Measurements from ENCODE around the gene CHPF.

The CHPF gene

GRCh38 chr2:219510512-219511135, 33.0 kb downstream of the CHPF start:
- peak; percentile 83 for DNase-seq

DNA sequence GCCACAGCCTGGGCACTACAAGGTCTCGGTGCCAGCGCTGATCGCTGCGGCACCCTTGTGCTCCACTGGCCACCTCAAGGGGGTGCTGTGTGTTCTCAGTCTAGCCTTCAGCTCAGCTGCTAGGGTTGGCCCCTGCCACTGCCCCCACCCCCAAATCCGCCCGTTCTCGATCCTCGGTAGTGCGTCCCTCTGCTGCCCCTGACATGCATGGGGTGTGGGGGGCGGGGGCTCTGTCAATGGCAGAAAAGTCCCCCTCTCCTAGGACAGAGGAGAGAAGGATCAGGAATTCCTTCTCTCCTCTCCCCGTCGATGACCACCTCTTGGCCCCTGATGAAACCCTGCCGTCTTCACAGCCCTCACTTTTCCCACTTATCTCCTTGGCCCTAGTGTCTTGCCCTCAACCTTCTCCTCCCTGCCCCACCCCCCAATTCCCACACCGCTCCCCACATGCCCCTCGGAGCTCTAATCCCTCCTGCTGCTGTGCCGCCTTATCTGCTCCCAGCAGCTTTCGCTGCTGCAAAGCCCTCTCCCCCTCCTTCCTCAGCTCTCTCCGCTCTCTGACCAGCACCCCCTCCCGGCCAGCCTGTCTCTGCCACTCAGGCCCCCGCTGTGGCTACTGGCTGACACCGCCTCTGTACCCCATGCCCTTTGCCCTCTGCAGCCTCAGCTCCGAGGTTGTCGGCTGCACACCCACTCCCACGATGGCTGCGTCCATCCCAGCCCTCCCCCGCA, 33.7 kb downstream of the CHPF start:
- peak; percentile 98 for DNase-seq

- DNase-seq = peak; percentile 69
These were observed 34.4 kb downstream of the CHPF start for GRCh38 chr2:219508971-219509779.

DNA sequence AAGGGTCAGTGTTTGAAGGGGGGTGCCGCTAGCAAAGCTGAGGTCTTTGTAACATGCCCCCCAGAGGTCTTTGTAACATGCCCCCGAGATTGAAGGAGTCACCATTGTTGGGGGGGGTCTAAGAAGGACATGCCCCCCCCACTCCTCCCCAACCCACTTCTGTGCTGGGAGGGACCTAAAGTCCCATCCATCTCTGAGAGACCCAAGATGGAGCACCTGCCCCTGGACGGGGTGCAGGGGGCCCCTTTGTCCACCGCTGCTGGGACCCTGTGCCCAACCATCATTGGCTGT, 35.2 kb downstream of the CHPF start:
- no peak for DNase-seq

DNA sequence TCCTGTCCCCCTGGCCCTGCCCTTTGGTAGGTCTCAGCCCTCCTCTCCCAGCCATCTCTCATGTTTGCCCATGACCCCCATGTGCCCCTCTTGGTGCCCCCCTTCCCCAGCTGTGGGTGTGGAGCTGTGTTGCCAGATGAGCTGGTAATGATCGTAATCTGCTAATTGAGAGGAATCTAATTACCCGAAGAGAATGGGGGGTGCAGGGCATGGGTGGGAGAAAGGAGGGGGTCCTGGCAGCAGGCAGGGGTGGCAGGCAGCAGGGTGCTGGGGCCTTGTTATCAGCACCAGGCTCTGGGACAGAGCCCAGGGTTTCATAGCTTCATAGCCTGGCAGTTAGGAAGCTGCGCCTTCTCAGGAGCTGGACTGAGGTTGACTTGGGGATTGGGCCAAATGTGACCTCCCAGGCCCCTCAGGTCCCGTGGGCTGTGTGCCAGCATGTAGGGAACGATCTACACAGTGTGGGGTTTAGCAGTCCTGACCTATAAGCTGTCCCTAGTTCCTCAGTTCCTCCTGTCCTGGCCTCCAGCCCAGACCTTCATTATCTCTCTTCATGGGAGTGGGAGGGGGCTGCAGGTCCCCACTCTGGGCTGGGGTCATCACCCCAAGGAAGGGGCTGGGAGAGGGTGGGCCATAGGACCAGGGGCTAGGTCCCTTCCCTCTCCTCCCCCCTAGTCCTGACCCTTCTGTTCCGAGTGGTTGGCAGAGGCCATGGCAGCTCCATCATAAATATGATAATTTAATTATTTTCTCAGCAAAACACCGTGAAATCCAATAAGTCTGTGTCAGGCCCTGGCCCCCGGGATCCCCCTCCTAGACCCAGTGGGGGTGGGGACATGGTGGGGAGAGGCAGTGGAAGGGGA, 35.8 kb downstream of the CHPF start:
- peak; percentile 49 for DNase-seq

DNA sequence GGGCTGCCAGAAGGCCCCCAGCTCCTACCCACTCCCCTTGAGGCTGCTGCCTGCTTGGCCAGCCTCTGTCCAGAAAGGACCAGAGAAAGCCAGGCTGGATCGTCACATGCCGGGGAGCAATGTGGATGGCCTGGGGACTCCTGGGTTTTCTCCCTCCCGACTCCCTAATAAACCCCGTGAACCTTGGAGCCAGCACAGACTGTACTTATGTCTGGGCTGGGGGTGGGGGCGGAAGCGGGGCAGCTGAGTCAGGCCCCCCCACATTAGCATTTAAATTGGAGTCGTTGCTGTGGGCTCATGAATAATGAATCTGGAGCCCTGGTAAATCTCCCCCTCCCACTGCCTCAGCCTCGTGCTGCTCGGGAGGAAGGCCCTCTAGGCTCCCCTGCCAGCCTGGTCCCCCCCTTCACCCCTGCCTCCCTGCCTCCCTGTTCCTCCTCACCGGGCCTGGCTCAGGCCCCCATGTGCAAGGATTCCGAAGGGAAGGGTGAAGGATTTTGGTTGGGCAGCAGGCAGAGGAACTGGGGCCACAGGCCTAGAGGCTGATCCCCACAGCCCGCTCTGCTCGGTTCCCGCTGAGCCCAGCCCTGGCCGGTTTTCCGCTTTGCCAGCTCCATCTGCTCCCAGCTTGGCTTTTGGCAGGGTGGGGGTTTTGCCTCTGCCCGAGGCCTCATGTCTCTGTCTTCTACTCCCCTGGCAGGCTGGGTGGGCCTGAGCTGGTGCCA, 36.6 kb downstream of the CHPF start:
- no peak for DNase-seq

DNA sequence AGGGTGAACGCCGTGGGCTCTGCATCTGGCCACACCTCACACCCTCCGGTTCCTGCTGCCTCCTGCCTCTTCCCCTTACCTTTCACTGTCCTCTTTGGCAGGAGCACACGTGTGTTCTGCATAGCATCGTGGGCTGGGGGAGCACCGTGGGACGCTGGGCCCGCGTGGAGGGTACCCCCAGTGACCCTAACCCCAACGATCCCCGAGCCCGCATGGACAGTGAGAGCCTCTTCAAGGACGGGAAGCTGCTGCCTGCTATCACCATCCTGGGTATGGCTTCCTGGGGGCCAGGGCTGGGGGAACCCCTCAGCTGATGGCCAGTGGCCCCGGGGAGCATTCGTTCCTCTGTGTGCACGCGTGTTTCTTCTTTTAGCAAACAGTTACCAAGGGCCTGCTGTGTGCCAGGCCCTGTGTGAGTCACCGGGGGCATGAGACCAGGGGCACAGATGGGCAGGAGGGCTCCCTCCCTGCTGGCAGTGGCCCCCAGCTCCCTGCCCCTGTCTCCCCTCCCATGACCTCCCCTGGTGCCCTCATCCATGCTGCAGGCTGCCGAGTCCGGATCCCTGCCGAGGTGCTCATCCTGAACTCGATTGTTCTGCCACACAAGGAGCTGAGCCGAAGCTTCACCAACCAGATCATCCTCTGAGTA, 37.3 kb downstream of the CHPF start:
- no peak for DNase-seq

DNA sequence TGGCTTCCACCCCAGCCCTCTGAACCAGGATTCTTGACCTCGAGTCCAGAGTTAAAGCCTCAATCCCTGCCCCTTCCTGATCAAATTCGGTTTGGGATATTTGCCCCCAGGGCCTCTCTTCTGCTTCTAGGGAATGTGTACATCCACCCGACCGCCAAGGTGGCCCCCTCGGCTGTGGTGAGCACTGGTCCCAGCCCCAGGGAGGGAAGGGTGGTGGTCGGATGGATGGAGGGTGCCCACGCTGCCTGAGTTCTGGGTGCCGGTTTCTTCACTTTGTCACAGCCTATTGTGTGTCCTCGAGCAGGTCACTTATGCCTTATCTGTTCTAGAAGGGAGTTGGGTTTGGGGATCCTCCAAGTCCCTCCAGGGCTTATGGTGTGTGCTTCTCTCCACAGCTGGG, 38.0 kb downstream of the CHPF start:
- DNase-seq = no peak

DNA sequence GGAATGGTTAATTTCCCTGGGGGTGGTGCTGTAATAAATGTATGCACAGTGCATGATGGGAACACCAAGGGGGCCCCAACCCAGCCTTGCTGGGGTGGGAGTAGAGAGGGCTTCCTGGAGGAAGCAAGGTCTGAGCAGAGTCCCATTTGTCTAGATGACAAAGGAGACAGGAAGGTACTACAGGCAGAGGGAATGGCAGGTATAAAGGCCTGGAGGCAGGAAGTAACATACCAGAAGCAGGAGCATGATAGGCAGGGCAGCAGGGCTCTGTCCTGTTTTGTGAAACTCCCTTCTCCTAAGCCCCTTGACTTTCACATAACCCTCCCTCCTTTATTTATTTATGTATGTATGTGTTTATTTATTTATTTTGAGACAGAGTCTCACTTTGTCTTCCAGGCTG, 41.0 kb downstream of the CHPF start:
- DNase-seq = no peak

DNA sequence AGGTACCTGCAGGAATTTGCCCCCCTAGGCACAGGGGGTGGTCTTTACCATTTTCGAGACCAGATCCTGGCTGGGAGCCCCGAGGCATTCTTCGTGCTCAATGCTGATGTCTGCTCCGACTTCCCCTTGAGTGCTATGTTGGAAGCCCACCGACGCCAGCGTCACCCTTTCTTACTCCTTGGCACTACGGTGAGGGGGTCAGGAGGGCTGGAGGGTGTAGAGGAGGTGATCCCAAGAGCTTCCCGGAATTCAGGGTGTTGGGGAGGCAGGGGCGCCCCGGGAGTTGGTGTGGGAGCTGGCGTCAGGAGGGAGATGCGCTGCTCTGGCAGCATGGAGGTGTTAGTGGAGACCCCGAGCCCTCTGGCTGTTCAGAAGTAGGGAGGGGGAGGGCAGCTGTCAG, 41.8 kb downstream of the CHPF start:
- no peak for DNase-seq

GRCh38 chr2:219500135-219500534, 43.5 kb downstream of the CHPF start:
- DNase-seq = peak; percentile 40

DNA sequence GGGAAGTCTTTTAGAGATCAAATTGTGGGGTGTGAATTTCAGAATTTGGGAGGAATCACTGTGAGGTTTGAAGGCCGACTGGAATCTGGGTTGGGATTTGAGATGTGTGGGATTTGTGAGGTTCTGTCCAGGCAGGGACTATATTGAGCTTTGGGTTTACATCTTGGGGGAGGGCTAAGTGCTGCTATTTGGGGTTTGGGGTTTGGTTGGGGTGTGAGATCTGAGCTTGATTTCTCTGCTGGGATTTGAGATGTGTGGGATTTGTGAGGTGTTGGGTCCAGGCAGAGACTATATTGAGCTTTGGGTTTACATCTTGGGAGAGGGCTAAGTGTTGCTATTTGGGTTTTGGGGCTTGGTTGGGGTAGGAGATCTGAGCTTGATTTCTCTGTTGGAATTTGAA, 44.1 kb downstream of the CHPF start:
- no peak for DNase-seq

DNA sequence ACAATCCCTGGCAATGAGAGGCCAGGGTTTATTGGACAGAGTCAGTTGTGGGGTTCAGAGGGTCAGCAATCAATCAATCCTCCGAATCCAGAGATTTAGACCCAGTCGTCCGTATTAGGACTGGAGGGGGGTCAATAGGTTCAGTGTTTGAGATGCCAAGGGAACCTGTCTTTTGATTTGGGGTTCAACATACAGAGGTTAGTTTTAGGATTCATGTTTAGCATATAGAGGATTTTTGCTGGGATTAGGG, 44.6 kb downstream of the CHPF start:
- DNase-seq = no peak

- DNase-seq = peak; percentile 99
These were observed 45.1 kb downstream of the CHPF start, which contains the start of gene GMPPA for GRCh38 chr2:219498280-219499057. Gene GMPPA (plus strand): TSS chr2:219498891. CDS start chr2:219499976, 1,085 bp downstream.

GRCh38 chr2:219497495-219498279, 45.9 kb downstream of the CHPF start:
- peak; percentile 88 for DNase-seq

GRCh38 chr2:219496825-219497494, 46.6 kb downstream of the CHPF start:
- no peak for DNase-seq

GRCh38 chr2:219496247-219496824, 47.3 kb downstream of the CHPF start:
- no peak for DNase-seq

DNA sequence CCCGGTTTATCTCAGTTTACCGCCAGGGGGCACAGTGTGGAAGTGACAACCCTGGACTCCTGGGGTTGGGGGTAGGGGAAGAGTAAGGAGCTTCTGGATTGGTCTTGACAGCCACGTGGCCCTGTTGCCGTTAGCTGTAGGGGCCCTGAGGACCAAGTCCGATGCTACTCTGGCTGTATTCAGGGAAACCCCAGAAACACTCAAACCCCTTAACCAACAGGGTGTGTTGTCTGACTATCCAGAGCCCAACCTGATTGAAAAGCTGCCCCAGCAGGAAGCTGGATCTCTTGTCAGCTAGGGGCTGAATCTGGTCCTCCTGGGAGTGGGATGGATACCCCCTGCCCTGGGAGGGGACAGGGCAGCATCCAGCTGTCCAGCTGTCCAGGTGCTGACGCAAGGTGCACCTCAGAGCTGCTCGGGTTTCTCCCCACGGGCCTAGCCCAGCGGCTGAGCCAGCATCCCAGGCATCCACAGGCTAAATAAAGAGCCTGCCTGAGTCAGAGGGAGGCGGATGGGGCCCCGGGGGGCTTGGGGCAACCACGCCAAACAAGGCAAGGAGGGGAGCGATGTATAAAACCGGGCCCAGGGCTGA, 48.0 kb downstream of the CHPF start:
- peak; percentile 91 for DNase-seq

DNA sequence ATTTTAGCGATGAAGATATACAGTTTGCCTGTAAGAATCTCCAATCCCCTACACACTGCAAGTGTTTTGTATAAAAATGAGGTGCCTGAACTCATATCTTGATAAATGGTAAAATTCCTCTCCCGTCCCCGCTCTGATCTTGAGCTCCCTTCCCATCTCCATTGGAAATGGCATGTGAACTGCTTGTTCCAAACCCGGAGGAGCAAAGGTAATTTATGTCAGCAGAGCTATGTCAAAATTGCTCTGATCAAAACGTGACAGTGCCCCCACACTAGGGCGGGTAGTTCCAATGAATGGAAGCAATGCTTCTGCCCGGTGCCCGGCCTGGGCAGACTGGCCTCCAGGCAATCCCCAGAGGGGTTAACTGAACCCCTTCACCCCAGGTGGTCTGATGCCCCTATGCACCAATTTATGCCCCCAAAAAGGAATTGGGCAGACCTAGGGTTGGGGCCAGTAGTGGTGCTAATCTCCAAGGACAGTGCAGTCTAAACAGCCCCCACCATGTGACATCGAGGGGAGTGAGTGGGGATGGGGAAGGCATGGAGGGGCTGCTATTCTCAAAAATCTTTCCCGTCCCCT, 48.6 kb downstream of the CHPF start:
- no peak for DNase-seq
